GM23338 (cell line): Measurements from ENCODE around the gene USP24. TPM values are rescaled to one million over a fixed set of nuclear protein-coding genes. Genes with fewer than 3 reads are reported as not detected.

Experiments
- ATAC-seq: fragments of 200-7000 bp; cut with Tn5 transposase; 3 replicates; pipeline ENCODE4 v1.9.1; 2020
- DNase-seq: peaks from one replicate; pipeline ENCODE4 v3.0.0-alpha.2; 2015; ENCODE audit warnings: low spot score
- H2AFZ ChIP-seq: fragments of 200-600 bp; sonication (generic); 2 replicates; pipeline ENCODE4 v1.8.0; 2016; ENCODE audit warnings: antibody characterized with exemption, mild to moderate bottlenecking, moderate library complexity
- H3F3A ChIP-seq: fragments of 200-600 bp; sonication (generic); replicated peaks from 2 replicates; pipeline ENCODE4 v1.8.0; 2017; ENCODE audit warnings: antibody characterized with exemption, mixed run types, low read depth
- H3K27ac ChIP-seq: fragments of 200-600 bp; sonication (generic); 2 replicates; pipeline ENCODE4 v1.6.1; 2016; ENCODE audit warnings: low read depth
- H3K27me3 ChIP-seq: fragments of 200-600 bp; sonication (generic); 2 replicates; pipeline ENCODE4 v1.8.0; 2016; ENCODE audit warnings: mild to moderate bottlenecking, mixed run types, moderate library complexity; ENCODE audit not compliant: insufficient read depth
- H3K36me3 ChIP-seq: fragments of 200-600 bp; sonication (generic); 2 replicates; pipeline ENCODE4 v1.8.0; 2016; ENCODE audit warnings: mild to moderate bottlenecking; ENCODE audit not compliant: insufficient read depth
- H3K4me1 ChIP-seq: fragments of 200-600 bp; sonication (generic); 2 replicates; pipeline ENCODE4 v1.8.0; 2016; ENCODE audit warnings: mild to moderate bottlenecking, moderate library complexity; ENCODE audit not compliant: insufficient read depth
- H3K4me2 ChIP-seq: fragments of 200-600 bp; sonication (generic); 2 replicates; pipeline ENCODE4 v1.7.1; 2017; ENCODE audit warnings: mixed run types
- H3K4me3 ChIP-seq: fragments of 200-600 bp; sonication (generic); 2 replicates; pipeline ENCODE4 v1.6.1; 2016; ENCODE audit warnings: mixed run types
- H3K79me2 ChIP-seq: fragments of 200-600 bp; sonication (generic); replicated peaks from 2 replicates; pipeline ENCODE4 v1.8.0; 2017; ENCODE audit warnings: mild to moderate bottlenecking; ENCODE audit not compliant: insufficient read depth
- H3K9me2 ChIP-seq: fragments of 200-600 bp; sonication (generic); 2 replicates; pipeline ENCODE4 v1.8.0; 2017; ENCODE audit not compliant: insufficient read depth
- H4K20me1 ChIP-seq: fragments of 200-600 bp; sonication (generic); replicated peaks from 2 replicates; pipeline ENCODE4 v1.8.0; 2017; ENCODE audit warnings: mild to moderate bottlenecking; ENCODE audit not compliant: insufficient read depth
- H3K27ac Mint-ChIP-seq: 2 replicates; pipeline ENCODE4 v1.8.0; 2020; ENCODE audit warnings: inconsistent platforms, mild to moderate bottlenecking, moderate library complexity, mixed read lengths
- H3K27me3 Mint-ChIP-seq: 3 replicates; pipeline ENCODE4 v1.8.0; 2022; ENCODE audit warnings: low read depth, mild to moderate bottlenecking, moderate library complexity, mixed read lengths, inconsistent platforms; ENCODE audit not compliant: insufficient read depth, poor library complexity
- H3K36me3 Mint-ChIP-seq: 3 replicates; pipeline ENCODE4 v1.8.0; 2021; ENCODE audit warnings: low read depth, mild to moderate bottlenecking, inconsistent platforms, moderate library complexity, mixed read lengths
- H3K4me1 Mint-ChIP-seq: 3 replicates; pipeline ENCODE4 v1.8.0; 2020; ENCODE audit warnings: mild to moderate bottlenecking, inconsistent platforms, mixed read lengths
- H3K4me3 Mint-ChIP-seq: 3 replicates; pipeline ENCODE4 v1.8.0; 2021; ENCODE audit warnings: moderate library complexity, mild to moderate bottlenecking, inconsistent platforms, mixed read lengths
- H3K9me3 Mint-ChIP-seq: 3 replicates; pipeline ENCODE4 v1.8.0; 2020; ENCODE audit warnings: moderate library complexity, mild to moderate bottlenecking, inconsistent platforms, mixed read lengths
- CREB1 ChIP-seq: fragments of 250-450 bp; sonication (Bioruptor Pico); IDR thresholded peaks from 2 replicates; pipeline ENCODE4 v1.5.0; 2020; ENCODE audit warnings: low read depth, mild to moderate bottlenecking, moderate library complexity
- EZH2 ChIP-seq: fragments of 200-600 bp; sonication (generic); IDR thresholded peaks from one replicate; pipeline ENCODE4 v1.8.0; 2017; ENCODE audit warnings: antibody characterized with exemption, mild to moderate bottlenecking, low read depth; ENCODE audit not compliant: unreplicated experiment
- EZH2phosphoT487 ChIP-seq: fragments of 200-600 bp; sonication (generic); IDR thresholded peaks from one replicate; pipeline ENCODE4 v1.8.1; 2018; ENCODE audit warnings: antibody characterized with exemption; ENCODE audit not compliant: unreplicated experiment
- JUNB ChIP-seq: IDR thresholded peaks from one replicate; pipeline ENCODE4 v1.6.1; 2016; ENCODE audit warnings: antibody characterized with exemption; ENCODE audit not compliant: unreplicated experiment
- NANOG ChIP-seq: IDR thresholded peaks from 2 replicates; pipeline ENCODE4 v1.6.1; 2016; ENCODE audit warnings: antibody characterized with exemption, borderline replicate concordance
- POLR2AphosphoS5 ChIP-seq: IDR thresholded peaks from 2 replicates; pipeline ENCODE4 v1.6.1; 2016; ENCODE audit warnings: antibody characterized with exemption, low read depth
- STAT1 ChIP-seq: IDR thresholded peaks from one replicate; pipeline ENCODE4 v1.6.1; 2016; ENCODE audit warnings: antibody characterized with exemption; ENCODE audit not compliant: unreplicated experiment
- ZNF114 ChIP-seq: fragments of 250-450 bp; sonication (Bioruptor Pico); IDR thresholded peaks from 2 replicates; pipeline ENCODE4 v1.5.0; 2020; ENCODE audit warnings: mild to moderate bottlenecking, moderate library complexity
- ZNF331 ChIP-seq: fragments of 250-450 bp; sonication (Bioruptor Pico); IDR thresholded peaks from 2 replicates; pipeline ENCODE4 v1.5.0; 2020; ENCODE audit warnings: low read depth, mild to moderate bottlenecking, moderate library complexity
- polyA plus RNA-seq: library from polyadenylated mRNA; unstranded; fragments of >200 nt; fragmentation: Nextera tagmentation; extraction: Ambion mirVana; gene quantifications from 2 replicates; pipeline ENCODE4 v1.2.1, GENCODE V29; 2016
- total RNA-seq: library from RNA; depleted of rRNA; stranded (reverse); fragments of >200 nt; shearing (Covaris generic); gene quantifications from 2 replicates; pipeline ENCODE4 v1.2.3, GENCODE V29; 2014
- TF ChIP-seq, protein P1 (sequence below): fragments of 250-450 bp; sonication (Bioruptor Pico); IDR thresholded peaks from 2 replicates; pipeline ENCODE4 v1.5.0; 2020; ENCODE audit warnings: mild to moderate bottlenecking, moderate library complexity
- TF ChIP-seq, protein P2 (sequence below), 2 experiments: fragments of 200-600 bp in 1 of 2; sonication (generic) in 1 of 2; conservative IDR thresholded peaks; 2 replicates each; pipeline versions ENCODE4 v1.5.1 to v1.6.1; 2016 to 2017; ENCODE audit warnings: antibody characterized with exemption in 2 of 2, low read depth in 2 of 2, mild to moderate bottlenecking in 2 of 2, moderate library complexity in 1 of 2
- TF ChIP-seq, protein P3 (sequence below): IDR thresholded peaks from 2 replicates; pipeline ENCODE4 v1.6.1; 2016; ENCODE audit warnings: antibody characterized with exemption
- TF ChIP-seq, protein P4 (sequence below): IDR thresholded peaks from one replicate; pipeline ENCODE4 v1.6.1; 2018; ENCODE audit warnings: antibody characterized with exemption; ENCODE audit not compliant: unreplicated experiment

The USP24 gene
- total and polyA plus RNA-seq, 2 experiments from 2014 or later: 12.1 to 32.6 TPM

DNA sequence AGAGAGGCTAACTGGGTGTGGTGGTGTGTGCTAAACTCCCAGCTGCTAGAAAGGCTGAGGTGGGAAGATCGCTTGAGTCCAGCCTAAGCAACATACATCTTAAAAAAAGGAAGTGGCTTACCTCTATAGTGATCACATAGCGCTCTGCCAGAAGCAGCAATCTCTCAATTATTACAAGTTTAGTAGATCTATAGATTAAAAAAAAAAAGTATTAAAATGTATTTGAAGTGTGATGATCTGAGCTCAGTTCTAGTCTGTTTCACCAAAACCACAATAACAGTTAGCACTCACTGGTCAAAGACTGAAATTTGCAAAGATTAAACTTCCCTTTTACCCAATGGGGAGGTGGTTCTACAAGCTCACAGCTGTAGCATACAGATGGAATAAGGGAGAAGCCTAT is 76.3 kb downstream of the USP24 start:
- no peaks in the 10 kb centered on the region for H3K27me3 ChIP-seq
- peaks cover 57% of the 10 kb centered on the region for H3K36me3 ChIP-seq
- H4K20me1 ChIP-seq: no peaks in the 10 kb centered on the region; the same call in 1 of the 2 replicates
- H3K9me3 Mint-ChIP-seq: no peaks in the 10 kb centered on the region
- H3K27me3 Mint-ChIP-seq: no peaks in the 10 kb centered on the region
- peaks cover 21% of the 10 kb centered on the region for H3K36me3 Mint-ChIP-seq
- no peak overlapping the region for H3K4me2 ChIP-seq
- no peaks in the 10 kb centered on the region for H3K4me1 ChIP-seq
- no peak overlapping the region for H2AFZ ChIP-seq
- no peaks in the 10 kb centered on the region for H3K4me1 Mint-ChIP-seq
- H3K4me3 Mint-ChIP-seq: no peak overlapping the region
- H3K27ac ChIP-seq: no peak overlapping the region; the same call in 1 of the 2 replicates
- no peaks in the 10 kb centered on the region for H3K9me2 ChIP-seq
- no peaks in the 10 kb centered on the region for H3F3A ChIP-seq
- DNase-seq: no peak
- H3K27ac Mint-ChIP-seq: no peak overlapping the region
- ATAC-seq: no peak
- H3K79me2 ChIP-seq: no peaks in the 10 kb centered on the region
- TF ChIP-seq, protein P1, sequence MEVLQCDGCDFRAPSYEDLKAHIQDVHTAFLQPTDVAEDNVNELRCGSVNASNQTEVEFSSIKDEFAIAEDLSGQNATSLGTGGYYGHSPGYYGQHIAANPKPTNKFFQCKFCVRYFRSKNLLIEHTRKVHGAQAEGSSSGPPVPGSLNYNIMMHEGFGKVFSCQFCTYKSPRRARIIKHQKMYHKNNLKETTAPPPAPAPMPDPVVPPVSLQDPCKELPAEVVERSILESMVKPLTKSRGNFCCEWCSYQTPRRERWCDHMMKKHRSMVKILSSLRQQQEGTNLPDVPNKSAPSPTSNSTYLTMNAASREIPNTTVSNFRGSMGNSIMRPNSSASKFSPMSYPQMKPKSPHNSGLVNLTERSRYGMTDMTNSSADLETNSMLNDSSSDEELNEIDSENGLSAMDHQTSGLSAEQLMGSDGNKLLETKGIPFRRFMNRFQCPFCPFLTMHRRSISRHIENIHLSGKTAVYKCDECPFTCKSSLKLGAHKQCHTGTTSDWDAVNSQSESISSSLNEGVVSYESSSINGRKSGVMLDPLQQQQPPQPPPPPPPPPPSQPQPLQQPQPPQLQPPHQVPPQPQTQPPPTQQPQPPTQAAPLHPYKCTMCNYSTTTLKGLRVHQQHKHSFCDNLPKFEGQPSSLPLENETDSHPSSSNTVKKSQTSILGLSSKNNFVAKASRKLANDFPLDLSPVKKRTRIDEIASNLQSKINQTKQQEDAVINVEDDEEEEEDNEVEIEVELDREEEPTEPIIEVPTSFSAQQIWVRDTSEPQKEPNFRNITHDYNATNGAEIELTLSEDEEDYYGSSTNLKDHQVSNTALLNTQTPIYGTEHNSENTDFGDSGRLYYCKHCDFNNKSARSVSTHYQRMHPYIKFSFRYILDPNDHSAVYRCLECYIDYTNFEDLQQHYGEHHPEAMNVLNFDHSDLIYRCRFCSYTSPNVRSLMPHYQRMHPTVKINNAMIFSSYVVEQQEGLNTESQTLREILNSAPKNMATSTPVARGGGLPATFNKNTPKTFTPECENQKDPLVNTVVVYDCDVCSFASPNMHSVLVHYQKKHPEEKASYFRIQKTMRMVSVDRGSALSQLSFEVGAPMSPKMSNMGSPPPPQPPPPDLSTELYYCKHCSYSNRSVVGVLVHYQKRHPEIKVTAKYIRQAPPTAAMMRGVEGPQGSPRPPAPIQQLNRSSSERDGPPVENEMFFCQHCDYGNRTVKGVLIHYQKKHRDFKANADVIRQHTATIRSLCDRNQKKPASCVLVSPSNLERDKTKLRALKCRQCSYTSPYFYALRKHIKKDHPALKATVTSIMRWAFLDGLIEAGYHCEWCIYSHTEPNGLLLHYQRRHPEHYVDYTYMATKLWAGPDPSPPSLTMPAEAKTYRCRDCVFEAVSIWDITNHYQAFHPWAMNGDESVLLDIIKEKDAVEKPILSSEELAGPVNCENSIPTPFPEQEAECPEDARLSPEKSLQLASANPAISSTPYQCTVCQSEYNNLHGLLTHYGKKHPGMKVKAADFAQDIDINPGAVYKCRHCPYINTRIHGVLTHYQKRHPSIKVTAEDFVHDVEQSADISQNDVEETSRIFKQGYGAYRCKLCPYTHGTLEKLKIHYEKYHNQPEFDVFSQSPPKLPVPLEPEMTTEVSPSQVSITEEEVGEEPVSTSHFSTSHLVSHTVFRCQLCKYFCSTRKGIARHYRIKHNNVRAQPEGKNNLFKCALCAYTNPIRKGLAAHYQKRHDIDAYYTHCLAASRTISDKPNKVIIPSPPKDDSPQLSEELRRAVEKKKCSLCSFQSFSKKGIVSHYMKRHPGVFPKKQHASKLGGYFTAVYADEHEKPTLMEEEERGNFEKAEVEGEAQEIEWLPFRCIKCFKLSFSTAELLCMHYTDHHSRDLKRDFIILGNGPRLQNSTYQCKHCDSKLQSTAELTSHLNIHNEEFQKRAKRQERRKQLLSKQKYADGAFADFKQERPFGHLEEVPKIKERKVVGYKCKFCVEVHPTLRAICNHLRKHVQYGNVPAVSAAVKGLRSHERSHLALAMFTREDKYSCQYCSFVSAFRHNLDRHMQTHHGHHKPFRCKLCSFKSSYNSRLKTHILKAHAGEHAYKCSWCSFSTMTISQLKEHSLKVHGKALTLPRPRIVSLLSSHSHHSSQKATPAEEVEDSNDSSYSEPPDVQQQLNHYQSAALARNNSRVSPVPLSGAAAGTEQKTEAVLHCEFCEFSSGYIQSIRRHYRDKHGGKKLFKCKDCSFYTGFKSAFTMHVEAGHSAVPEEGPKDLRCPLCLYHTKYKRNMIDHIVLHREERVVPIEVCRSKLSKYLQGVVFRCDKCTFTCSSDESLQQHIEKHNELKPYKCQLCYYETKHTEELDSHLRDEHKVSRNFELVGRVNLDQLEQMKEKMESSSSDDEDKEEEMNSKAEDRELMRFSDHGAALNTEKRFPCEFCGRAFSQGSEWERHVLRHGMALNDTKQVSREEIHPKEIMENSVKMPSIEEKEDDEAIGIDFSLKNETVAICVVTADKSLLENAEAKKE (CRISPR knock-in tag): no peak
- no peak for TF ChIP-seq STAT1
- TF ChIP-seq, protein P2, sequence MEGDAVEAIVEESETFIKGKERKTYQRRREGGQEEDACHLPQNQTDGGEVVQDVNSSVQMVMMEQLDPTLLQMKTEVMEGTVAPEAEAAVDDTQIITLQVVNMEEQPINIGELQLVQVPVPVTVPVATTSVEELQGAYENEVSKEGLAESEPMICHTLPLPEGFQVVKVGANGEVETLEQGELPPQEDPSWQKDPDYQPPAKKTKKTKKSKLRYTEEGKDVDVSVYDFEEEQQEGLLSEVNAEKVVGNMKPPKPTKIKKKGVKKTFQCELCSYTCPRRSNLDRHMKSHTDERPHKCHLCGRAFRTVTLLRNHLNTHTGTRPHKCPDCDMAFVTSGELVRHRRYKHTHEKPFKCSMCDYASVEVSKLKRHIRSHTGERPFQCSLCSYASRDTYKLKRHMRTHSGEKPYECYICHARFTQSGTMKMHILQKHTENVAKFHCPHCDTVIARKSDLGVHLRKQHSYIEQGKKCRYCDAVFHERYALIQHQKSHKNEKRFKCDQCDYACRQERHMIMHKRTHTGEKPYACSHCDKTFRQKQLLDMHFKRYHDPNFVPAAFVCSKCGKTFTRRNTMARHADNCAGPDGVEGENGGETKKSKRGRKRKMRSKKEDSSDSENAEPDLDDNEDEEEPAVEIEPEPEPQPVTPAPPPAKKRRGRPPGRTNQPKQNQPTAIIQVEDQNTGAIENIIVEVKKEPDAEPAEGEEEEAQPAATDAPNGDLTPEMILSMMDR (conservative IDR thresholded peaks at IDR 0.05; ENCODE audit: low read depth in 2 of 2): no peak
- no peak for TF ChIP-seq ZNF114 (CRISPR knock-in tag)
- TF ChIP-seq, protein P3, sequence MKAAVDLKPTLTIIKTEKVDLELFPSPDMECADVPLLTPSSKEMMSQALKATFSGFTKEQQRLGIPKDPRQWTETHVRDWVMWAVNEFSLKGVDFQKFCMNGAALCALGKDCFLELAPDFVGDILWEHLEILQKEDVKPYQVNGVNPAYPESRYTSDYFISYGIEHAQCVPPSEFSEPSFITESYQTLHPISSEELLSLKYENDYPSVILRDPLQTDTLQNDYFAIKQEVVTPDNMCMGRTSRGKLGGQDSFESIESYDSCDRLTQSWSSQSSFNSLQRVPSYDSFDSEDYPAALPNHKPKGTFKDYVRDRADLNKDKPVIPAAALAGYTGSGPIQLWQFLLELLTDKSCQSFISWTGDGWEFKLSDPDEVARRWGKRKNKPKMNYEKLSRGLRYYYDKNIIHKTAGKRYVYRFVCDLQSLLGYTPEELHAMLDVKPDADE: no peak
- no peak for TF ChIP-seq NANOG
- no peak for TF ChIP-seq EZH2phosphoT487
- TF ChIP-seq, protein P4, sequence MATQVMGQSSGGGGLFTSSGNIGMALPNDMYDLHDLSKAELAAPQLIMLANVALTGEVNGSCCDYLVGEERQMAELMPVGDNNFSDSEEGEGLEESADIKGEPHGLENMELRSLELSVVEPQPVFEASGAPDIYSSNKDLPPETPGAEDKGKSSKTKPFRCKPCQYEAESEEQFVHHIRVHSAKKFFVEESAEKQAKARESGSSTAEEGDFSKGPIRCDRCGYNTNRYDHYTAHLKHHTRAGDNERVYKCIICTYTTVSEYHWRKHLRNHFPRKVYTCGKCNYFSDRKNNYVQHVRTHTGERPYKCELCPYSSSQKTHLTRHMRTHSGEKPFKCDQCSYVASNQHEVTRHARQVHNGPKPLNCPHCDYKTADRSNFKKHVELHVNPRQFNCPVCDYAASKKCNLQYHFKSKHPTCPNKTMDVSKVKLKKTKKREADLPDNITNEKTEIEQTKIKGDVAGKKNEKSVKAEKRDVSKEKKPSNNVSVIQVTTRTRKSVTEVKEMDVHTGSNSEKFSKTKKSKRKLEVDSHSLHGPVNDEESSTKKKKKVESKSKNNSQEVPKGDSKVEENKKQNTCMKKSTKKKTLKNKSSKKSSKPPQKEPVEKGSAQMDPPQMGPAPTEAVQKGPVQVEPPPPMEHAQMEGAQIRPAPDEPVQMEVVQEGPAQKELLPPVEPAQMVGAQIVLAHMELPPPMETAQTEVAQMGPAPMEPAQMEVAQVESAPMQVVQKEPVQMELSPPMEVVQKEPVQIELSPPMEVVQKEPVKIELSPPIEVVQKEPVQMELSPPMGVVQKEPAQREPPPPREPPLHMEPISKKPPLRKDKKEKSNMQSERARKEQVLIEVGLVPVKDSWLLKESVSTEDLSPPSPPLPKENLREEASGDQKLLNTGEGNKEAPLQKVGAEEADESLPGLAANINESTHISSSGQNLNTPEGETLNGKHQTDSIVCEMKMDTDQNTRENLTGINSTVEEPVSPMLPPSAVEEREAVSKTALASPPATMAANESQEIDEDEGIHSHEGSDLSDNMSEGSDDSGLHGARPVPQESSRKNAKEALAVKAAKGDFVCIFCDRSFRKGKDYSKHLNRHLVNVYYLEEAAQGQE: no peak
- no peak for TF ChIP-seq JUNB
- TF ChIP-seq EZH2: no peak
- TF ChIP-seq POLR2AphosphoS5: no peak
- no peak for TF ChIP-seq CREB1 (CRISPR knock-in tag)
- TF ChIP-seq ZNF331 (CRISPR knock-in tag): no peak
- no peak overlapping the region for H3K4me3 ChIP-seq
